Fibroblast of pulmonary artery (primary cell): ENCODE data around the gene ENPP3.

ENCODE experiments used
- DNase-seq: peaks from one replicate; pipeline ENCODE4 v3.0.0-alpha.2; 2010; ENCODE audit warnings: low read depth
- H3K4me3 ChIP-seq: replicated peaks from 2 replicates; pipeline ENCODE4 v1.5.1; 2011; ENCODE audit warnings: low read depth, mild to moderate bottlenecking, control low read depth, low read length, moderate library complexity
- CTCF ChIP-seq: IDR thresholded peaks from 2 replicates; pipeline ENCODE4 v1.5.1; 2011; ENCODE audit warnings: mild to moderate bottlenecking, control low read depth, low read length, inconsistent platforms; ENCODE audit errors: missing control alignments

Gene ENPP3

GRCh38 chr6:131762984-131763383 lies 125.9 kb downstream of the ENPP3 start:
- DNase-seq: no peak
- no peak overlapping the region for H3K4me3 ChIP-seq
- TF ChIP-seq CTCF: no peak

- TF ChIP-seq CTCF: no peak
- no peak overlapping the region for H3K4me3 ChIP-seq
- DNase-seq: no peak
Measured at GRCh38 chr6:131763749-131764148, 126.6 kb downstream of the ENPP3 start.

GRCh38 chr6:131764350-131764749 lies 127.2 kb downstream of the ENPP3 start:
- no peak for TF ChIP-seq CTCF
- DNase-seq: peak; percentile 20
- no peak overlapping the region for H3K4me3 ChIP-seq

- no peak overlapping the region for H3K4me3 ChIP-seq
- peak; percentile 70 for DNase-seq
- TF ChIP-seq CTCF: no peak
Measured at GRCh38 chr6:131765081-131765803, 128.1 kb downstream of the ENPP3 start.

GRCh38 chr6:131765804-131766135 lies 128.7 kb downstream of the ENPP3 start:
- no peak for DNase-seq
- H3K4me3 ChIP-seq: no peak overlapping the region
- TF ChIP-seq CTCF: no peak

- H3K4me3 ChIP-seq: no peak overlapping the region
- DNase-seq: no peak
- TF ChIP-seq CTCF: no peak
Measured at GRCh38 chr6:131766631-131767030, 129.5 kb downstream of the ENPP3 start.

GRCh38 chr6:131768964-131769363 lies 131.9 kb downstream of the ENPP3 start:
- no peak for TF ChIP-seq CTCF
- DNase-seq: no peak
- H3K4me3 ChIP-seq: no peak overlapping the region
